Ovary (tissue), 3 donors: ENCODE data around the gene ABHD12.

Experiments
- CTCF ChIP-seq, 3 donors: fragments of 450-650 bp in 2 of 3; fragments of 200-600 bp in 1 of 3; IDR thresholded peaks; one replicate each; pipeline versions ENCODE4 v1.5.1 to v1.8.0; 2016 to 2022; ENCODE audit warnings: antibody characterized with exemption in 3 of 3, mild to moderate bottlenecking in 1 of 3
- POLR2A ChIP-seq: fragments of 450-650 bp; IDR thresholded peaks from one replicate; pipeline ENCODE4 v1.6.1; 2017; ENCODE audit warnings: antibody characterized with exemption, mild to moderate bottlenecking, moderate library complexity
- donor health status: DM: no; HTN: no; CAD: no.

GRCh38 chr20:25369971-25370370 is 20.7 kb downstream of the ABHD12 start:
- TF ChIP-seq POLR2A (no peak), CTCF (IDR thresholded peaks at IDR 0.05) (no peak)
